Activated T-helper 17 cell treated with anti-CD3 and anti-CD28 coated beads, Interleukin-2, amount 50 U/mL, for 72 hours (primary cell): ENCODE results near the gene BAZ1A. TPM values are rescaled to one million over a fixed set of nuclear protein-coding genes. Genes with fewer than 3 reads are reported as not detected.
A peak's percentile ranks its signal among the peaks of the same experiment; 100 is the strongest.
"Not testable (repeated sequence)": the region's sequence is repeated elsewhere in the genome, so short reads cannot be mapped to it uniquely, and the experiment has no call there.

Experiments used
- ATAC-seq: fragments of 150-1000 bp; cut with Tn5 transposase; replicated peaks from 2 replicates; pipeline ENCODE4 v1.10.0; 2021; ENCODE audit warnings: mild to moderate bottlenecking, moderate library complexity
- H3K27ac Mint-ChIP-seq: one replicate; pipeline ENCODE4 v1.8.0; 2022; ENCODE audit warnings: mixed read lengths
- H3K27me3 Mint-ChIP-seq: one replicate; pipeline ENCODE4 v1.8.0; 2022; ENCODE audit warnings: mixed read lengths
- H3K36me3 Mint-ChIP-seq: one replicate; pipeline ENCODE4 v1.8.0; 2022; ENCODE audit warnings: low read depth, mild to moderate bottlenecking, mixed read lengths
- H3K4me1 Mint-ChIP-seq: one replicate; pipeline ENCODE4 v1.8.0; 2022; ENCODE audit warnings: mixed read lengths
- H3K4me3 Mint-ChIP-seq: one replicate; pipeline ENCODE4 v1.8.0; 2022; ENCODE audit warnings: mild to moderate bottlenecking, mixed read lengths
- H3K9me3 Mint-ChIP-seq: one replicate; pipeline ENCODE4 v1.8.0; 2022; ENCODE audit warnings: mixed read lengths
- total RNA-seq, 2 donors: library from RNA; stranded (reverse); gene quantifications; one replicate each; pipeline ENCODE4 v1.2.3, GENCODE V29; 2022

Gene BAZ1A
- total RNA-seq, 2 donors from 2014 or later, result 53.3 to 57.0 TPM

DNA sequence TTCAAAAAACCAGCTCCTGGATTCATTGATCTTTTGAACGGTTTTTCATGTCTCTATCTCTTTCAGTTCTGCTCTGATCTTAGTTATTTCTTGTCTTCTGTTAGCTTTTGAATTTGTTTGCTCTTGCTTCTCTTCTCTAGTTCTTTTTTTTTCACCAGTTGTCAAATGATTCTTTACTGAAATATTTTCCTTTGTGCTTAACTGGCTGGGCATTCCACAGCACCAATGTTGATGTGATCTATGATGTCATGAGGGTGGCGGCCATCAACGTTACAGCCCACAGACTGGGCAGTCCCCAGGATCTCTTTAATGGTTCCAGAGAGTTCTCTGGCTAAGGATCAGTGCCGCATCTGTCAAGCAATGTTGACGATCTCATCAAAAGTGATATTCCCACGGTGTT lies 135.0 kb downstream of the BAZ1A start:
- H3K4me1 Mint-ChIP-seq, result peaks cover 28% of the 10 kb centered on the region
- H3K27ac Mint-ChIP-seq, H3K27me3 Mint-ChIP-seq, H3K9me3 Mint-ChIP-seq, H3K36me3 Mint-ChIP-seq, ATAC-seq, H3K4me3 Mint-ChIP-seq: not testable (repeated sequence)

DNA sequence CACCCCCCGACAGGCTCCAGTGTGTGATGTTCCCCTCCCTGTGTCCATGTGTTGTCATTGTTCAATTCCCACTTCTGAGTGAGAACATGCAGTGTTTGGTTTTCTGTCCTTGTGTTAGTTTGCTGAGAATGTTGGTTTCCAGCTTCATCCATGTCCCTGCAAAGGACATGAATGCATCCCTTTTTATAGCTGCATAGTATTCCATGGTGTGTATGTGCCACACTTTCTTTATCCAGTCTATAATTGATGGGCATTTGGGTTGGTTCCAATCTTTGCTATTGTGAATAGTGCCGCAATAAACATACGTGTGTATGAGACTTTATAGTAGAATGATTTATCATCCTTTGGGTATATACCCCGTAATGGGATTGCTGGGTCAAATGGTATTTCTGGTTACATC lies 138.1 kb downstream of the BAZ1A start:
- H3K27me3 Mint-ChIP-seq, H3K27ac Mint-ChIP-seq, H3K4me3 Mint-ChIP-seq, ATAC-seq, H3K36me3 Mint-ChIP-seq, H3K9me3 Mint-ChIP-seq: not testable (repeated sequence)
- peaks cover 19% of the 10 kb centered on the region for H3K4me1 Mint-ChIP-seq

DNA sequence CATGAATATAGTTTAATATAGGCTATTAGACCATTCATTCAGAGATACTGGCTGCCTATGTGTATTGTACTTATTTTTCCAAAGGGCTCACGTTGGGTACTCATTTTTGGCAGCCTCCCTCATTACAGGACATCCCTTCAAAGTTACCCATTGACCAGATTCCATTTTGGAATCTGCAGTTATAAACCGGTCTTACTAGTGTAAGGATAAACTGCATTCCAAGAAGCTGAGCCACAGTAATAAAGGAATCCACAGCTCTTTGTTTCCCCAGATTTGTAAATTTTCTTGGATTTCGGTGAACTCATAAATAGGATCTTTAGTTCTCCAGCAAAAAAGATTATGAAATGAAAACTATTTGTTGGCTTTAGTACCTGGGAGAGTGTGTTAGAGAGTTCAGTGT lies 141.9 kb downstream of the BAZ1A start:
- no peaks in the 10 kb centered on the region for H3K9me3 Mint-ChIP-seq
- no peak for ATAC-seq
- H3K4me3 Mint-ChIP-seq, result no peak overlapping the region
- peaks cover 5% of the 10 kb centered on the region for H3K4me1 Mint-ChIP-seq
- H3K36me3 Mint-ChIP-seq, result no peaks in the 10 kb centered on the region
- H3K27me3 Mint-ChIP-seq, result no peaks in the 10 kb centered on the region
- no peak overlapping the region for H3K27ac Mint-ChIP-seq

GRCh38 chr14:34732802-34733201 lies 142.4 kb downstream of the BAZ1A start:
- no peaks in the 10 kb centered on the region for H3K27me3 Mint-ChIP-seq
- H3K9me3 Mint-ChIP-seq, result no peaks in the 10 kb centered on the region
- no peak overlapping the region for H3K27ac Mint-ChIP-seq
- peaks cover 5% of the 10 kb centered on the region for H3K4me1 Mint-ChIP-seq
- H3K36me3 Mint-ChIP-seq, result no peaks in the 10 kb centered on the region
- no peak for ATAC-seq
- H3K4me3 Mint-ChIP-seq, result no peak overlapping the region

DNA sequence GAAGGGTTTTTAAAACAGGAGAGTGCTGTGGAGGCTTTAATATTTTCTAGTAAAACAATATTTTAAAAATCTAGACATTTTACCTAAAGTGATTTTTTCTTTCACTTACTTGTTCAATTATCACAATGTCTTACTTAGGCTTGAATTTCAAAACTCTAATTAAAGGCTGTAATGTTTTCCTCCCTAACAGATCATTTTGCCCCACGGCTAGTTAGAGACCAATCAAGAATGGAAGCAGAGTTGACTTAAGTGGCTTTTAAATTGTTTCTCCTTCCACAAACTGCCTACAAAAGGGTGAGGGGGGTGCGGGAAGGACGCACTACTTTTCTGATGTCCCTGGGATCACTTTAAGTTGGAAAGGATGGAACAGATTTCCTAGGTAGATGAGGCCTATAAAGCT lies 151.3 kb downstream of the BAZ1A start:
- no peak for ATAC-seq
- Mint-ChIP-seq H3K4me1 (peaks cover 8% of the 10 kb centered on the region), H3K4me3 (no peak overlapping the region), H3K36me3 (no peaks in the 10 kb centered on the region), H3K27me3 (no peaks in the 10 kb centered on the region), H3K27ac (no peak overlapping the region), H3K9me3 (no peaks in the 10 kb centered on the region)

DNA sequence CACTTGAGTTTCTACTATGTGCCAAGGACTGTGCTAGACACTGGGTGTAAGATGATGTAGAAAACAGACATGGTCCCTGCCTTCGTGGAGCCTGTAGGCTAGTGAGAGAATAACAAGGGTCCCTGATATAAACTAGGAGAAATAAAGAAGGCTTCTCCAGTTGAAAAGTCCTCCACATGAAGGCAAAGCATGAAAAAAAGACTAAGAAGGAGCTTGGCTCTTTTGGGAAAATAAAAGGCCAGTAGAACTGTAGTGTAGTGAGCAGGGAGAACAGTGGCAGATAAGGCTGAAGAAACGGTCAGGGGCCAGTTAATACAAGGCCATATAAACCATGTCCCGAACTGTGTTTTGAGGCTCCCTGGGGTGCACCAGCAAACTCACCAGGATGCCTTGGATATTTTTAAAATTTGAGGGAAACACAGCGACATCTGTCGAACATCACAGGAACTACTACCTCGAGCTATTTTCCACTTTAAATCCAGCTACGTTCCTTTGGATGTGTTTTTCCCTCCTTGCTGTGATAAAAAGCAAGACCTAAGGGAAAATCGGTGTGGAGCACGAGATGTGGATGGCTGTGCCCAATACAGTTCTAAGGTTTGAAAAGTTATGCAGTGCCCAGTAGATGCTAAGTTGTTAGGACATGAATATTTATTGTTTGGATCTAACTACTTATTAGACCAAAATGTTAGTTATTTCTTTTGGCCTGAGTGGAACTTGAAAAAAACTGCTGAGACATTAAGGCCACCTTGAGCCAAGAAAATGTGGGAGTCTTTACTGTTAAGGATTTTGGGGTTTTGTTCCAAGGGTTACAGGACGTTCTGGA lies 152.2 kb downstream of the BAZ1A start:
- Mint-ChIP-seq H3K9me3 (no peaks in the 10 kb centered on the region), H3K4me3 (no peak overlapping the region), H3K27ac (no peak overlapping the region), H3K36me3 (no peaks in the 10 kb centered on the region), H3K4me1 (peaks cover 8% of the 10 kb centered on the region), H3K27me3 (no peaks in the 10 kb centered on the region)
- ATAC-seq, result peak; percentile 52

GRCh38 chr14:34721129-34721528 lies 154.0 kb downstream of the BAZ1A start:
- ATAC-seq, result no peak
- no peak overlapping the region for H3K4me3 Mint-ChIP-seq
- no peak overlapping the region for H3K27ac Mint-ChIP-seq
- H3K4me1 Mint-ChIP-seq, result peaks cover 8% of the 10 kb centered on the region
- H3K27me3 Mint-ChIP-seq, result no peaks in the 10 kb centered on the region
- no peaks in the 10 kb centered on the region for H3K36me3 Mint-ChIP-seq
- H3K9me3 Mint-ChIP-seq, result no peaks in the 10 kb centered on the region

- Mint-ChIP-seq H3K4me3 (no peak overlapping the region), H3K36me3 (peaks cover 2% of the 10 kb centered on the region), H3K27ac (no peak overlapping the region), H3K9me3 (no peaks in the 10 kb centered on the region), H3K4me1 (peaks cover 8% of the 10 kb centered on the region), H3K27me3 (no peaks in the 10 kb centered on the region)
- no peak for ATAC-seq
These were observed 156.3 kb downstream of the BAZ1A start for GRCh38 chr14:34718750-34719304.

GRCh38 chr14:34715127-34715863 lies 159.9 kb downstream of the BAZ1A start:
- H3K4me3 Mint-ChIP-seq, result peak overlapping the region; percentile 86
- no peaks in the 10 kb centered on the region for H3K9me3 Mint-ChIP-seq
- H3K27ac Mint-ChIP-seq, result peak overlapping the region; percentile 72
- peaks cover 5% of the 10 kb centered on the region for H3K4me1 Mint-ChIP-seq
- no peaks in the 10 kb centered on the region for H3K27me3 Mint-ChIP-seq
- ATAC-seq, result no peak
- peaks cover 28% of the 10 kb centered on the region for H3K36me3 Mint-ChIP-seq

DNA sequence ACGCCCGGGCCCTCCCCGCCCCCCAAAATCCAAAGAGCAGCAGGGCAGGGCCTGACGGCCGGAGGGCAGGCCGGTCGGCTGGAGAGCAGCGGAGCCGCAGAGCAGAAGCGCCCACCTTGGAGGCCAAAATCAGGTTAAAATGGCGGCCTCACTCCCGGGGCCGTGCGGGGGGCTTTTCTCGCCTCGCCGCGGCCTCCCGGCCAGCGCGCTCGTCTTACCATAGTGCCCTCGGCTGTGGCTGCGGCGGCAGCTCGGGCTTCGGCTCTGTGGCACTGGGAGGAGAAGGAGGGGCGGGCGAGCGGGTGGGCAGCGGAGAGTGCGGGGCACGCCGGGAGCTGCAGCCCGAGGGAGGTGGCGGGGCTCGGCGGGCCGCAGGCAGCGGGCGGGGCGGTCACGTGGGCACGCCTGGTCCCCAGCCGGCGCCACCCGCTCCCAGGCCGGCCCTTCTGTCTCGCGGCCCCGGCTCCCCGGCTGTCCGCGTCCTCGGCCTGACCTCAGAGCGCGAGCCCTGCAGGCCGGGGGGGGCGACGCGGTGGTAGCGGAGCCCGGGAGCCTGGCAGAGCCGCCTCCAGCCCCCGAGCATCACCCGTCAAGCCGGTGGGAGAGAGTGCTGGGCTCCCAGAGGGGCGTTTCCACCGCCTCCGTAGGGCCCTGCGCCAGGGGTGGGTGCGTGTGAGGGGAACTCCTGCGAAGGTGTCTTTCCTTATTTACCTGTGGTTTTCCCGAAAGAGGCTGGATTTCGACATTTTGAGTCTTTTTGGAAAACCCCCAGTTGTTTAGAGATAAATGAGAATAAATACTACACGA lies 160.6 kb downstream of the BAZ1A start, which contains the start of gene CFL2:
Gene CFL2 (minus strand): TSS at position 274 of the 807 bp plus-strand sequence. CDS start 53 bp downstream, at position 221.
- peak; percentile 93 for ATAC-seq
- H3K4me1 Mint-ChIP-seq, result peaks cover 5% of the 10 kb centered on the region
- H3K9me3 Mint-ChIP-seq, result no peaks in the 10 kb centered on the region
- H3K36me3 Mint-ChIP-seq, result peaks cover 28% of the 10 kb centered on the region
- peak within 1 kb of the TSS; percentile 82 for H3K27ac Mint-ChIP-seq
- H3K27me3 Mint-ChIP-seq, result no peaks in the 10 kb centered on the region
- H3K4me3 Mint-ChIP-seq, result peak within 1 kb of the TSS; percentile 86

GRCh38 chr14:34713681-34714319 lies 161.4 kb downstream of the BAZ1A start:
- Mint-ChIP-seq H3K9me3 (no peaks in the 10 kb centered on the region), H3K27me3 (no peaks in the 10 kb centered on the region), H3K4me3 (peak overlapping the region; percentile 86), H3K4me1 (peaks cover 5% of the 10 kb centered on the region), H3K27ac (peak overlapping the region; percentile 82), H3K36me3 (peaks cover 28% of the 10 kb centered on the region)
- ATAC-seq, result peak; percentile 51

DNA sequence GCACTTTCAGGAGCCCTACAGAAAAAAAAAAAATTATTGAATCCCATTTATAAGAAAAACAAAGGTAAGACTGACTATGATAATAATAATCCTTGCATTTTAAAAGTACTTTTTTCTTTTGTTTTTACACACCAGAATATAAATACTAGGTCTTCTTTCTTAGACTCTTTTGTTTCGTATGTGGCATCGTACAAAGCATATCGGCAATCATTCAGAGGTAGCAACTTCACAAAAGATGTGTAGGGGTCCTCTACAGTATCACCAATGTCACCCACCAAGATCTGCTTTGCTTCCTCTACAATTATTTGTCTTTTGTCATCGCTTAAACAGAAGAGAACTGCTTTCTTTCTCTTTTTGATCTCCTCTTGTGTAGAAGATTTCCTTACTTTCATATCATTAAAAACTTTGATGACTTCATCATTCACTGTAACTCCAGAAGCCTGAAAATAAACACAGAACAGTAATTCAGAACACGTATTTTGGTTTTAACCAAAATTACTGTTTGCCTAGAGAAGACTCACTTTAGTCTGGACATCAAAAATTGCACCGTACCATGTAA lies 162.0 kb downstream of the BAZ1A start:
- peaks cover 28% of the 10 kb centered on the region for H3K36me3 Mint-ChIP-seq
- ATAC-seq, result no peak
- no peaks in the 10 kb centered on the region for H3K9me3 Mint-ChIP-seq
- peak overlapping the region; percentile 82 for H3K27ac Mint-ChIP-seq
- H3K27me3 Mint-ChIP-seq, result no peaks in the 10 kb centered on the region
- peaks cover 5% of the 10 kb centered on the region for H3K4me1 Mint-ChIP-seq
- H3K4me3 Mint-ChIP-seq, result peak overlapping the region; percentile 86

GRCh38 chr14:34711796-34712712 lies 163.1 kb downstream of the BAZ1A start:
- H3K27ac Mint-ChIP-seq, result no peak overlapping the region
- H3K36me3 Mint-ChIP-seq, result peaks cover 28% of the 10 kb centered on the region
- peak overlapping the region; percentile 86 for H3K4me3 Mint-ChIP-seq
- ATAC-seq, result no peak
- H3K9me3 Mint-ChIP-seq, result no peaks in the 10 kb centered on the region
- peaks cover 5% of the 10 kb centered on the region for H3K4me1 Mint-ChIP-seq
- no peaks in the 10 kb centered on the region for H3K27me3 Mint-ChIP-seq
